Muscle of back (tissue), 11 donors: ENCODE results near the gene HCN2. TPM values are rescaled to one million over a fixed set of nuclear protein-coding genes. Genes with fewer than 3 reads are reported as not detected.
"Not testable (repeated sequence)": the region's sequence is repeated elsewhere in the genome, so short reads cannot be mapped to it uniquely, and the experiment has no call there.

Experiments used
- DNase-seq, 3 donors: peaks; one replicate each; pipeline versions ENCODE4 v3.0.0 to v3.0.0-alpha.2; 2013
- polyA plus RNA-seq, 10 donors: library from polyadenylated mRNA; unstranded; fragments of 120-200 nt; gene quantifications; one replicate each; pipeline ENCODE4 v1.2.1, GENCODE V29; 2013; ENCODE audit not compliant: insufficient read length in 10 of 10

HCN2 gene
- polyA plus RNA-seq, 10 donors = 0.13 to 0.51 (median 0.23) TPM

DNA sequence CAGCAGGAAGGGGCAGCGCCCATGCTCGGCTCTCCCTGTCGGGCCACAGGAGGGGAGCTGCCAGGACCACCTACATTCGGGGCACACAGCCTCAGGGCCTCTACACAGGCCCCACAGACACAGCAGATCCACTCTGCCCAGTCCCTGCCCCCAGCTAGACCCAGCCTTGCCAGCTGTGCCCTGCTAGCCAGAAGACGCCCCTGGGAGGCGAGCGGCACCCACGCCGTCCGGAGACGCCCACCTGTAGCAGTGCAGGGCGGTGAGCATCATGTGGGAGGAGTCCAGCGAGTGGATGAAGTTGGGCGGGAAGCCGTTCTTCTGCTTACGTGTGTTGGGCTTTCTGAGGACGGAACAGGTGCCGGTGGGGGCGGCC is 28.6 kb downstream of the HCN2 start:
- DNase-seq = no peak

DNA sequence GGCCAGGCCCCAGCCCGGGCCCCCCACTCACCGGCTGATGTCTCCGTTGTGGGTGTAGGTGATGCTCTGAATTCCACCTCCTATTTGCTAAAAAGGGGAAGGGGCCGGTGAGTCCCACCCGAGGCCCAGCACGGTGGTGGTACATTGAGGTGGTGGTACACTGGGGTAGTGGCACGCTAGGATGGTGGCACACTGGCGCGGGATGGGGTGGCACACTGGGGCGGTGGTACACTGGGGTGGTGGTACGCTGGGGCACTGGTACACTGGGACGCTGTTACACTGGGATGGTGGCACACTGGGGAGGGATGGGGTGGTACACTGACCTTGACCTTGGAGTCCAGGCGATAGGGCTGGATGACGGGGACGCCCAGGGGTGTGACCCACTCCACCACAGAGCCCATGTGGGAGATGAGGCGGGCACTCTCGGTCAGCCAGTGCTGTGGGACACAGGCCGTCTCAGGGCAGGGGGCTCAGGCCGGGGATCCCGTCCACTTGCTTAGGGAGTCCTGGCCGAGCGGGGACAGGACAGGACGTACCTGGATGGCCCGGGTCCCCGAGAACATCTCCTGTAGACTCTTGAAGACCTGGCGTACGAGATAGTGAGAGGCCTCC is 29.1 kb downstream of the HCN2 start:
- DNase-seq = no peak

DNA sequence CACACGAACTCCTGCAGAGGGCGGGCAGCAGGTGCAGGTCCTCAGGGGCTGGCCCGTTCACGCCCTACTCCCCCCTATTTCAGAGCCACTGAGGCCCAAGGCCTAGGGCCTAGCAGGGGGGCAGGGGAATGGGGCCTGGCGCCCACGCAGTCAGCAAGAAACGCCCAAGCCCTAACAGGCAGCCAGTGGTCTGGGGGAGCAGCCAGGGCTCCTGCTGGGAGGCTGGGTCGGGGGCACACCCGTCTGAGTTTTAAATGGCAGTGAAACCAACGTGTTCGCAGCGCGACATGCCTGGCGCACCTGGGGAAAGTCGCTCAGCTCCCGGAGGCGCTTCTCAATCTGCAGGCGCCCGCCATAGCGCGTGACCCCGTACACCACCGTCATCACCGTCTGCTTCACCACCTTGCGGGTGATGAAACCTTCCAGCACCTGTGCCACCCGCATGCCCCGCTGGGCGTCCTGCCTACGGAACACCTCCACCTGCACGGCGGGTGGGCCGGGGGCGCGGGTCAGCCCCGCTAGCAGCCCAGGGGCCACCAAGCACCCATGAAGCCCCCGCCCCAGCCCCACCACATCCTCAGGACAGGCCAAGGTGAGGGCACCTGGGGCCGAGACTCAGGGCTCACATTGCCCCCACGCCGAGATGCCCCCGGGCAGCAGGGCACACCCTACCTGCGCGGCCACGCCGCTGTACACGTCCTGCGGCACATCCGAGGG is 29.8 kb downstream of the HCN2 start:
- DNase-seq = no peak

DNA sequence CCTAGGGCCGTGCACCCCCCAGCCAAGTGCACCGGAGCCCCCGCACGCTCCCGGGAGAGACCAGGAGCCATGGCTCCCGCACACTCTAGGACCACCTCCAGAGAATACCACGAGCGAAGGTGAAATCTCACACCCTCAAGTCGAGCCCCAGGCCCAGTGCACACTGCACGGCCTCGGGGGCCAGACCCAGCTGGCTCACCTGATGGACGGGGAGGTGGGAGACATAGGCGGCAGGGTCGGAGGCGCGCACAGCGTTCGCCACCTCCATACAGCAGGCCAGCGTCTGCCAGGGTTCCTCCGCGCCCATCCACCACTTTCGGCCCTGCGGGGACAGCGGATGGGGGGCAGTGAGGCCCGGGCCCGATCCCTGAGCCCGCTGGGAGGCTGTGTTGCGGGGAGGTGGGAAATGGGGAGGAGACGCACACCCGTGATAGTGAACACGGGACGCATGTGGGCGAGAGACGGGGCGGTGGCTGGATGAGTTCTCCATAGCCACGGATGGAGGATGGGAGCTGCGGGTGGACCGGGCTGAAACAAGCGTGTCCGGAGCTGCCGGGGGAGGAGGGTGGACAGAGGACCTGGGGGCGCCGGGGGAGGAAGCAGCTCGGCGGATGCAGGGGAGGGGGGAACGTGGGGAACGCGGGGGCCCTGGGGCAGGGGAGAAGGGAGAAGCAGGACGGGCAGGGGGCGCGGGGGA is 30.6 kb downstream of the HCN2 start:
- DNase-seq = no peak

DNA sequence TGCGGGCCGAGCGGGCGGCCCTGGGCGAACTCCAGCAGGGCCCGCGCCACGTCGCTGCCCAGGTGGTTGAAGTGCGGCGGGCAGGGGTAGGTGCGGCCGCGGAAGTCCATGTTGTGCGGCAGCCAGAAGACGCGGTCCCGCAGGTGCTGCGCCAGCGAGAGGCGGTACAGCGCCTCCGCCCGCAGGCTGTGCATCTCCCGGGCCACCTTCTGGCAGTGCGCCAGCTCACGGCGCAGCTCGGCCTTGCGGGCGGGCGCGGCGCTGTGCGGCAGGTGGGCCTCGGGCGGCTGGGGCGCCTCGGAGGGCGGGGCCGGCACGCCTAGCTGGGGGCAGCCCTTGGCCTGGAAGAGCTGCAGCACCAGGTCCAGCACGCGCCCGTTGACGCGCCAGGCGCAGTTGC is 31.5 kb downstream of the HCN2 start:
- not testable (repeated sequence) for DNase-seq

DNA sequence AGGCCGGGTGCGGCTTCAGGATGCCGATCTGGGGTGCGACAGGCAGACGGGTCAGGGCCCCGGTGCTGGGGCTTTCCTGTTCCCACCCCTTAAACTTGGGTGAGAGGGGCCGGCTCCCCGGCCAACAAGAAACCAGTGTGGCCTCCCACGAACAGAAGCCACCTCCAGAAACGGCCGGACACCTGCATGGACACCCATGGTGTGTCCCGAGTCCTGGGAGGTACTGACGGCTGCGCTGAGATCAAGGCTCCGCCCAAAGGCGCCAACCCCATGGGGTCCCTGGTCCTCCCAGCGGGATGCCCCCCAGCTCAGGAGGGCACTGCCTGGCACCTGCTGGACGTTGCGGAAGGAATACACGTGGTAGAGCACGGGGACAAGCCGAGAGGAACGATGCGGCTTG is 32.1 kb downstream of the HCN2 start:
- no peak for DNase-seq

DNA sequence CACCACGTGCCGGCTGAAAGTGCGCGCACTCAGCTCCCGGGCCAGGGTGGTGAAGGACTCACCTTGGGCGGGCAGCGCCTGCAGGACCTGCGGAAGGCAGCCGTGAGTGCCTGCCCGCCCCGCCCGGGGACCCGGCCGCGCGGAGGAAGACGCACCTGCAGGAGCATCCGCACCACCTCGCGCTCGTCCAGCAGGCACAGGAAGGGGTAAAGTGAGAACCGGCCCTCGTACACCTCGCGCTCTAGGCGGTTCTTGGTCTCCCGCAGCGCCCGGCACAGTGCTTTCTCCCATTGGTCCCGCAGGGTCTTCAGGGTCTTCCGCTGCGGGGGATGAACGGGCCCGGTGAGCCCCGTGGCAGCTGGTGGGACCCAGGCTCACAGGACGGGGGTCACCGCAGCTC is 33.0 kb downstream of the HCN2 start:
- no peak for DNase-seq

DNA sequence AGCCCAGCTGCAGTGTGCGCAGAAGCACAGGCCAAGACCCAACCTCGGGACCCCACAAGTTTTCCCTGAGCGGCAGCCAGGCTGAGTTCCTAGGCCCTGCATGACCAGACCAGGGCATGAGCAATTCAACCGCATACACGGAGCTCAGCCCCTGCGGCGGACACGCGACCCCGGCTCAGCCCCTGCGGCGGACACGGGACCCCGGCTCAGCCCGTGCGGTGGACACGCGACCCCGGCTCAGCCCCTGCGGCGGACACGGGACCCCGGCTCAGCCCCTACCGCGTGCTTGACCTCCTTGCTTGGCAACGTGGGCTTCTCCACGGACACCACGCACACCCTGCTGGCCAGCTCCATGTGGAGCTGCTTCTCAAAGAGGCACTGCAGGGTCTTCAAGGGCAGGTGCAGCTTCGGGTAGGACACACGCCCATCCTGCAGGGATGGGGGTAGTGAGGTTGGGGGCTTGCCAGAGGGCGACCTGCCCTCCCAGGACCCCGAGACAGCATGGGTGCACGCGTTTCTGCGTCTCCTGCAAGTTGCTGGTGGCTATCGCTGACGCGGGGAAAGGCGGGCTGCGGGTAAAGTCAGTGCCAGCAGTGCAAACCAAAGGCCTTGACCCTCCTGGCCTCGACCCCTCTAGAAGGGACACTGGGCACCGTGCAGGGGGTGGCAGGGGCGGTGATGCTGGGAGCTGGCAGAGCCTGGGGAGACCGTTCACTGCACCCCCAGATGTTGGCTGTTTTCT is 33.7 kb downstream of the HCN2 start:
- DNase-seq = no peak

DNA sequence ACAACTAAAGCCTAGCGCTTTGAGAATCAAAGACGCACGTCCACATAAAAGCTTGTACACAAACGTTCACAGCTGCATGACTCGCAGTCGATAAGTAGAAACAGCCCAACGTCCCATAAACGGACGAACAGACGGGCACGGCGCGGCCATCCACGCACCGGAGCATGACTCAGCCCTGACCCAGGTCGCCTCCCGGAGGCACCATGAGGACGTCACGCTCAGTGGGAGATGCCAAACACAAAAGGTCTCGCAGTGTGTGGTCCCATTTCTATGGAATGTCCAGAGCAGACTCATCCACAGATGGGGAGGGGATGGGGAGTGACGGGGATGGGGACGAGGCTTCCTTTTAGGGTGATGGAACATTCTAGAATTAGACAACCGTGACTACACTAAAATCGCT is 34.3 kb downstream of the HCN2 start:
- DNase-seq = peak in 1 of 3 donors; percentile 49

DNA sequence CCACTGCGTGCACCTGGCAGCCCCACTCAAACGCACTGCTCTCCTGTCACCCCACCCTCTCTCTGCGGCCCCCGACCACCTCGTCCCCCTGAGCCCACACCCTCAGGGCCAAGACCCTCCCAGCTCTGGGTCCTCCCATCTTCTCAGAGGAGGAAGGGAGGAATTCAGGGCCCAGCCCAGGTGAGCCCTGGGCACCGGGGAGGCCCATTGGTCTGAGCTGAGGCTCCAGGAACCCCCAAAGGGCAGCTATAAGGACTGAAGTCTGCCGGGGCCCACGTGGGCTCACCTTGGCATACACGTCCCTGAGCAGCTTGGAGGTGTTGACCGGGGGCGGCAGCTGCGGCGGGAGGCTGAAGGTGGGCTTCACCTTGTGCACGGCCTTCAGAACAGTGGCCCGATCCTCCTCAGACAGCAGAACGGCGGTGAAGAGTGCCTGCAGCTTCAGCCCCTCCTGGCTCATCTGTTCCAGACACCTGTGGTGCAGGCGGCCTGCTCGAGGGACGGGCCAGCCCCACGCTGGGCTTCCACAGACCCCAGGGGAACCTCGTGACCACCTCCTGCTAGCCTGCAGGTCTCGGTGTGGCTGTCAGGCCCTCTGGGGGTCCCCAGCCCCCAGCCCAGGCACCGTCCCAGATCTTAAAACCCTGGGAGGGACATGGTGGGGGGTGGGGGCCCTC is 34.9 kb downstream of the HCN2 start:
- no peak for DNase-seq

DNA sequence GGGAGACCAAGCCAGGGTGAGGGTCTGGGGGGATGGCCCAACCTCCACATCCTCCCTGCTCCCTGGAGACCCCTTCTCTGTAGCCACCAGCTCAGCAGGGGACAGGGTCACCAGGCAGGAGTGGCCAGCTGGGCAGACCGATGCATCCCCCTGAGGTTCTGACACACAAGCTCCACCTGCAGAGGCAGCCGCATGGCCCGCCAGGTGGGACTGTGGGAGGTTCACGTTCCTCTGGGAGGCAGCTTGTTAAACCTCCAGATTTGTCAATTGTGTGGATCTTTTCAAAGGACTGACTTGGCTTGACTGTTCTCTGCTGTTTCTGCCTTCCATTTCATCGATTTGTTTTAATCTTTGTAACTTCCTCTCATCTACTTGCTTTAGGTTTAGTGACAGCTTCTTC is 35.6 kb downstream of the HCN2 start:
- no peak for DNase-seq

DNA sequence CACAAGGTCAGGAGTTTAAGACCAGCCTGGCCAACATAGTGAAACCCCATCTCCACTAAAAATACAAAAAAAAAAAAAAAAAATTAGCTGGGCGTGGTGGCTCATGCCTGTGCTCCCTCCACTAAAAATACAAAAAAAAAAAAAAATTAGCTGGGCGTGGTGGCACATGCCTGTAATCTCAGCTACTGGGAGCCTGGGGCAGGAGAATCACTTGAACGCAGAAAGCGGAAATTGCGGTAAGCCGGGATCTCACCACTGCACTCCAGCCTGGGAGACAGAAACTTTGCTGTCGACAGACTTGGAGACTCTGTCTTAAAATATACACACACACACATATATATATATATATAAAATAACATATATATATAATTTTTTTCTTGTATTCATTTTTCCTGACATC is 36.9 kb downstream of the HCN2 start:
- not testable (repeated sequence) for DNase-seq

DNA sequence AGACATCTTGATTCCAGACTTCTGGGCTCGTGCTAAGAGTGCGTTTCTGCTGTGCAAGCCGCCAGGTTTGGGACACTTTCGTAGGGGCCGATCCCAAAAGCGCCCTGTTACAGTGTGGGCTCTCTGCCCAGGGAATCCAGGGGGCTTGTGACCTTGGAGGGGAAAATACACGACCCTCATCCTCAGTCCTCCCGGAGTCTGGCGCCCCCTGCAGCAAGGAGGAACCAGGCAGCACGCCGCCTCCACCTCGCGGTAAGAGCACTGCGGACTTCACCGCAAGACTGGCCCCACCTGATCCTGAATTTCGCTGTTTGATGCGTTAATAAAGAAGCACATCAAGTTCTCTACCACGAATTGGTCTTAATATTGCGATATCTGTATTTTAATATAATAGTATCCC is 38.5 kb downstream of the HCN2 start:
- DNase-seq = no peak

DNA sequence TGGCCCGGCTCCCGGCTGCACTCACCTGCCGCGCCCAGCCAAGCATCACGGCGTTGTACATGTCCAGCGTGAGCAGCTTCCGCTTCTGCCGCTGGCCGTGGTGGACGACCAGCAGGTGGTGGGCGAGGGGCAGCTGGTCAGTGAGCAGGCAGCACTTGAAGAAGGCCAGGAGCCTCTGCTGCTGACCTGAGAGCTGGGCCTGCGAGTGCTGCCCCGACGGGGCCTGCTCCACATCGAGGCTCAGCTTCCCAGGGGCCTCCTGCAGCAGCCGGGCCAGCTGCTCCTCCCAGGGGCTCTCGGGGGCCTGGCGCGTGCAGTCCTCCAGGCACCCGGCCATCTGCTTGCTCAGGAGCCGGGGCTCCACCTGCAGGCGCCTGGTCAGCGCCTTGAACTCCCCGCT is 39.8 kb downstream of the HCN2 start:
- DNase-seq = not testable (repeated sequence)

DNA sequence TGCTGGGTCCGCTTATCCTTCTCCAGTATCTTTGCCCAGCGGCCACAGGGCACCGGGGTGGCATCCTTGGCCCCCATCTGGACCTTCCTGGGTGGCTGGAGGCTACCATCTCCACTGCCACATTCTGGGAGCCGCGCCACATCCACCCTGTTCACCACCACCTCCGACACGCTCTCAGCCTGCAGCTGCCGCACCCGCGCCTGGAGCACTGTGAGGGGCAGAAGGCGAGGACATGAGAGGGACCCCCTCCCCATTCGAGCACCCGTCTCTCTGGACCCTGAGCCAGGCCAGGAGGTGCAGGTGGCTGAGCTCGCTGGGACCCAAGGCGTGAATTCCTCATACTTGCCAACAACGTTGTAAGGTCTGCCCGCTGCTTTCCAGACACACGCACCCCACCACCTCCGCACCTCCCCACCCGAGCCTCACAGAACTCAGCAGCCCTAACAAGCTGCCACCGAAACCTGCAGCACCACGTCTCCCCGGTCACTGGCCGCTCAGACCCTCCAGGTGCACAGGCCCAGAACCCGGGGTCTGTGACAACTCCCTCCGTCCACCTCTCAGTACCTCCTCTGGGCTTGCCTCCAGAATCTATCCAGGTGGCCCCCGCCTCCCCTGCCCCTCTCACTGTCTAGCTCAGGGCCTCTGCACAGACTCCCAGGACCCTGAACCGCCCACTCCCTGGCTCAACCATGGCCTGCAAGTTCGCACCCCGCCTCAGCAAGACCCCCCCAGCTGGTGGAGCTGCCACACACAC is 40.5 kb downstream of the HCN2 start:
- no peak for DNase-seq

DNA sequence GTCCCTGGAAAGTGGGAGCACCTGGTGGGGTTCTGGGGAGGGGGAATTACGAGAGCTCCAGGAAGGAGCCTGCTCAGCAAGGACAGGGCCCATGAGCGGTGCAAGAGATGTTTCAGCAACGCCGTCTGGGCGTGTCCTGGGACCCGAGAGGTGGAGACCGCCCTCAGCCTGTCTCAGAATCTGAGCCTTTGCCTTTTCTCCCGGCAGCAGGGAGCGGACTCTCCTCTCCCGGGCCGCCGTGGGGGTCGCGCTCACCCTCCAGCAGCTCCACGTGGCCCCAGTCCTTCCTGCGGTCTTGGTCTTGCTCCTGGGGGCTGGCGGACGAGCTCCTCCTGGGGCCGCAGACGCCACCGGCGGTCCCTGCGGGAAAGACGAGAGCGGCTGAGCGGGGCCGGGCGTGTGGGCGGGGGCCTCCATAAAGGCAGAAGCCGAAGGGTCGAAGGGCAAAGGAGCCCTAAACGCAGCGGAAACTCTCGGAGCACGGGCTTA is 42.9 kb downstream of the HCN2 start:
- DNase-seq = peak in 1 of 3 donors; percentile 58

DNA sequence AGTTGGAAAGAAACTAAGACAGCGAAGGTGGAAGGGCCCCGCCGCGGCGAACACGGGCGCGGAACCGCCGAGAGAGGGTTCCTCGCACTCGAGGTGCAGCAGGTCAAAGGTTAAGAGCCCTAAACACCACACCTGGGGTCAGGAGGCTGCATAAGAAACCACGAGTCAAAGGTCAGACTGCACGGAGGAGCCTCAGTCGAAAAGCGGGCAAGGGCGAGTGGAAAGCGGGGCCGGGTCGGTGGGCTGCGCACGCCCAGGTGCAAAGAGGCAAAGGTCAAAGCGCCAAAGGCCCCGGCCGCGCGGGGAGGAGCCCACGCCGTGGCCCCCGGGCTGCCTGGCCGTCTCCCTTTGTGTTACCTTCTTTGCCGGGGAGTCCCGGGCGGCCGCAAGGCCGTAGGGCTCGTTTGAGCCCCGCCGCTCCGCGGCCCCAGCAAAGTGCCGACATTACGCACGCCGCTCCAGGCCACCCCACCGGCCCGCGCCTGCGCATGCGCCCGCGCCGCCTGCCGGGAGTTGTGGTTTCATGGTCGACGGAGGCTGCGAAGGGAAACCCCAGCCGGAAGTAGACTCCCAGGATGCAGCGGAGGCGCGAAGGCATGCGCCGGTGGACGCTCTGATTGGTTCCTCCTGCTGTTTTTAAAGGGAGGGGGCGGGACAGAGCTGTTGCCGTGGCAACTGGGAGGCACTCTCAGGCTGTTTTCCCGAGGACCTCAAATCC is 43.5 kb downstream of the HCN2 start, which contains the start of gene POLRMT:
Gene POLRMT, minus strand, starts transcription at position 470 of the 718 bp plus-strand sequence. Its CDS starts 25 bp downstream, at position 445.
- peak; percentile 98 to 99 (median 99) for DNase-seq

DNA sequence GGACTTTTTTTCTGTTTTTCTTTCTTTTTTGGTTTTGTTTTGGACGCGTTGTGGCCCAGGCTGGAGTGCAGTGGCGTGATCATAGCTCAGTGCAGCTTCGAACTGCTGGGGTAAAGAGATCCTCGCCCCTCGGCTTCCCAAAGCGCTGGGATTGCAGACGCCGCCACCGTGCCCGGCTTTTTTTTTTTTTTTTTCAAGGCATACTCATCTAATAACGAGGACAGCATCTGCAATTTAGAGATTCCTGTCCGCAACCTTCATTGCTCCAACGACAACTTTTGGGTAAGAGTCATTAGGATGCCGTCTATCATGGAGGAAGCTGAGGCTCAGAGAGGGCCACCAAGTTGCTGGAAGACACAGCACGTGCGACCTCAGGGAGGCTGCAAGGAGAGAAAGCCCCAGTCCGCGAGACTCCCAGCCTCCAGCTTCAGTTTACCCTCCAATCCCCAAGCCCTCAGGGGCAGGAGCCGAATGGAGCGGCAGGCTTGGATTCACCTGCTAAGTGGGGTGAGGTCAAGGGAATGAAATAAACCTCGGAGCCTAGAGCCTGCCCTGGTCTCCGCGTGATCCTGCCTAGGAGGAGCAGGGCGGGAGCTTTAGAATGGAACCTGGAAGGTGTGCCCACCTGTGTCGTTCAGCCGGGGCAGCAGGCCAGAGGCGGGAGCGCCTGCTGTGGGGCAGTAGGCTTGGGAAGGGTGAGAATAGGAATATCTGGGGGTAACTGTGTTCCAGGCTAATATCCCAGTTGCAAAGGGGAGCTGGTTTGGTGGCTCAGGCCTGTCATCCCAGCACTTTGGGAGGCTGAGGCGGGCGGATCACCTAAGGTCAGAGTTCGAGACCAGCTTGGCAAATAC is 44.3 kb downstream of the HCN2 start:
- no peak for DNase-seq
